Activated CD8-positive, alpha-beta T cell treated with anti-CD3 and anti-CD28 coated beads for 36 hours (primary cell): Measurements from ENCODE around the gene WASHC3. TPM values are rescaled to one million over a fixed set of nuclear protein-coding genes. Genes with fewer than 3 reads are reported as not detected.

Experiments
- ATAC-seq: fragments of 200-7000 bp; cut with Tn5 transposase; one replicate; pipeline ENCODE4 v1.10.0; 2021; ENCODE audit warnings: mild to moderate bottlenecking, moderate library complexity
- CTCF ChIA-PET: fragments of 350-600 bp; sonication (Branson Sonifier 250); formaldehyde crosslinking; loops from one replicate; lab custom pipeline; 2021; ENCODE audit warnings: antibody characterized with exemption; lab: Charles Lee
- POLR2A ChIA-PET: fragments of 350-600 bp; sonication (Branson Sonifier 250); formaldehyde crosslinking; loops from one replicate; lab custom pipeline; 2021; ENCODE audit warnings: antibody characterized with exemption; lab: Charles Lee
- DNase-seq: peaks from one replicate; pipeline ENCODE4 v3.0.0-alpha.2; 2020
- H3K27ac Mint-ChIP-seq: one replicate; pipeline ENCODE4 v1.8.0; 2021; ENCODE audit warnings: mild to moderate bottlenecking, mixed read lengths
- H3K27me3 Mint-ChIP-seq: one replicate; pipeline ENCODE4 v1.8.0; 2021; ENCODE audit warnings: mixed read lengths
- H3K36me3 Mint-ChIP-seq: one replicate; pipeline ENCODE4 v1.8.0; 2021; ENCODE audit warnings: low read depth, mixed read lengths
- H3K4me1 Mint-ChIP-seq: one replicate; pipeline ENCODE4 v1.8.0; 2021; ENCODE audit warnings: low read depth, mixed read lengths
- H3K4me3 Mint-ChIP-seq: one replicate; pipeline ENCODE4 v1.8.0; 2021; ENCODE audit warnings: mild to moderate bottlenecking, moderate library complexity, mixed read lengths
- H3K9me3 Mint-ChIP-seq: one replicate; pipeline ENCODE4 v1.8.0; 2021; ENCODE audit warnings: mixed read lengths
- intact Hi-C: fragments of 100-400 bp; cut with micrococcal nuclease; formaldehyde crosslinking; loops from one replicate; pipeline ENCODE4 v1.10.0; 2022
- total RNA-seq, 2 experiments: library from RNA; stranded (reverse); gene quantifications; one replicate each; pipeline ENCODE4 v1.2.3, GENCODE V29; 2021
- TF ChIP-seq, protein P1 (sequence below): fragments of 200-600 bp; IDR thresholded peaks from one replicate; pipeline ENCODE4 v1.8.0; 2022; ENCODE audit warnings: antibody characterized with exemption, mild to moderate bottlenecking

The WASHC3 gene
- total RNA-seq, 2 experiments from 2014 or later = 30.7 to 32.3 TPM

DNA sequence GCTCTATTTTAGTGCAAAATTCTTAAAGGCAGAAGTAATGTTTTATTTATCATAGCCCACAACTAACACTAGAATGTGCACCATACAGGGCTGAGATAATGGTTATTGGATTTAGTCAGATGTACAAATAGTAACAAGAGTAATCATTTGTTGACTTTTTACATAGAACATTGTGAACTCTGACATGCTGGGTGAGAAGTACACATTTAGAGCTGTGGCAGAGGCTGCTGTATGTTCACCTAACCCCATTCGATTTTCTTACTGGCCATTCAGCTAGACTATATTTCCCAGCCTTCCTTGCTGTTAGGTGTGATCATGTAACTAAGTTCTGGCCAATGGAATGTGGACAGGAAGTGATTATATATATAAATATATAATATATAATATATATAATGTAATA is 95.3 kb downstream of the WASHC3 start:
- CTCF ChIA-PET = interaction anchor here (1.0 to 1.5 kb wide), 3 partner anchors 14 to 68 kb away, joined by 3 to 5 read pairs (median 5); no protein-coding TSS in a partner anchor

DNA sequence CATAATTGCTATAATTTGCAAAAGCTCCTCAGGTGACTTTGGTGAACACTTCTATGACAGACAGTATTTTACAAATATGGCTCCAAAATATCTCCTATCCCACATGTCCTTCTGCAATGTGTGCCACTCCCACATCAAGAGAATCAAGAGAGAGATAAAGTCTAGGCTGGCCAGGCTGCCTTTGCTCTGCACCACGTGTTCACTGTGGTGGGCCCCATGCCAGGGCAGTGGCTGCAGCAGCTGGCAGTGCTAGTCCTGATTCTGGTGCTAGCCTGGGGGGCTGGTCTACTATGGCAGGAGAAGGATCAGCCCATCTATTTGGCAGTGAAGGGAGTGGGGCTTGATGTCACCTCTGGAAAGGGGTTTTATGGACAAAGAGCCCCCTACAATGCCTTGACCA is 98.1 kb downstream of the WASHC3 start:
- Mint-ChIP-seq H3K27ac (no peak overlapping the region), H3K4me1 (peaks cover 12% of the 10 kb centered on the region), H3K27me3 (peaks cover 1% of the 10 kb centered on the region), H3K36me3 (no peaks in the 10 kb centered on the region), H3K9me3 (peaks cover 4% of the 10 kb centered on the region), H3K4me3 (no peak overlapping the region)
- DNase-seq (no peak), ATAC-seq (no peak)
- ChIA-PET CTCF (interaction anchor here (1.2 kb wide), 1 partner anchor 206 kb away, joined by 3 read pairs; no protein-coding TSS in a partner anchor), POLR2A (no interaction called here)
- intact Hi-C loops = no loop called here
- TF ChIP-seq, protein P1, sequence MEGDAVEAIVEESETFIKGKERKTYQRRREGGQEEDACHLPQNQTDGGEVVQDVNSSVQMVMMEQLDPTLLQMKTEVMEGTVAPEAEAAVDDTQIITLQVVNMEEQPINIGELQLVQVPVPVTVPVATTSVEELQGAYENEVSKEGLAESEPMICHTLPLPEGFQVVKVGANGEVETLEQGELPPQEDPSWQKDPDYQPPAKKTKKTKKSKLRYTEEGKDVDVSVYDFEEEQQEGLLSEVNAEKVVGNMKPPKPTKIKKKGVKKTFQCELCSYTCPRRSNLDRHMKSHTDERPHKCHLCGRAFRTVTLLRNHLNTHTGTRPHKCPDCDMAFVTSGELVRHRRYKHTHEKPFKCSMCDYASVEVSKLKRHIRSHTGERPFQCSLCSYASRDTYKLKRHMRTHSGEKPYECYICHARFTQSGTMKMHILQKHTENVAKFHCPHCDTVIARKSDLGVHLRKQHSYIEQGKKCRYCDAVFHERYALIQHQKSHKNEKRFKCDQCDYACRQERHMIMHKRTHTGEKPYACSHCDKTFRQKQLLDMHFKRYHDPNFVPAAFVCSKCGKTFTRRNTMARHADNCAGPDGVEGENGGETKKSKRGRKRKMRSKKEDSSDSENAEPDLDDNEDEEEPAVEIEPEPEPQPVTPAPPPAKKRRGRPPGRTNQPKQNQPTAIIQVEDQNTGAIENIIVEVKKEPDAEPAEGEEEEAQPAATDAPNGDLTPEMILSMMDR = no peak

More for the DNA sequence above, 95.3 kb downstream of the WASHC3 start:
- H3K27ac Mint-ChIP-seq = no peak overlapping the region
- no peaks in the 10 kb centered on the region for H3K36me3 Mint-ChIP-seq
- ATAC-seq (no peak), DNase-seq (no peak)
- intact Hi-C loops = no loop called here
- TF ChIP-seq, protein P1 = no peak
- no peaks in the 10 kb centered on the region for H3K9me3 Mint-ChIP-seq
- POLR2A ChIA-PET = no interaction called here
- no peaks in the 10 kb centered on the region for H3K27me3 Mint-ChIP-seq
- H3K4me1 Mint-ChIP-seq = peaks cover 15% of the 10 kb centered on the region
- no peak overlapping the region for H3K4me3 Mint-ChIP-seq

Other genes with a start within 250 kb of the WASHC3 start
- 10 to 100 TPM; 52.4 to 56.9 TPM for gene GNPTAB, start 231.0 kb downstream of the WASHC3 start, total RNA-seq
- 1 to 10 TPM; 3.8 to 4.3 TPM for gene DRAM1, start 184.4 kb downstream of the WASHC3 start, total RNA-seq
- 100 to 1,000 TPM in 1 of 2 experiments, 10 to 100 TPM in 1; 99.1 to 104 TPM for gene NUP37, start 58.1 kb upstream of the WASHC3 start, total RNA-seq
- gene PARPBP, start 58.2 kb upstream of the WASHC3 start, total RNA-seq = 10 to 100 TPM; 26.1 to 26.2 TPM
- not detected for gene PMCH, start 135.8 kb upstream of the WASHC3 start, total RNA-seq